ENCODE data around the gene PHACTR4. TPM values are rescaled to one million over a fixed set of nuclear protein-coding genes. Genes with fewer than 3 reads are reported as not detected.
"Not testable (repeated sequence)": the region's sequence is repeated elsewhere in the genome, so short reads cannot be mapped to it uniquely, and the experiment has no call there.

PHACTR4 gene
- total and polyA plus RNA-seq, 2 of the 4 experiments (the other 2 are of a cell fraction): 7.5 to 15.0 TPM

- TF ChIP-seq MAZ (IDR thresholded peaks at IDR 0.05; ENCODE audit: borderline replicate concordance, low read depth, low read length): no peak
- TF ChIP-seq SMC3 (IDR thresholded peaks at IDR 0.05; ENCODE audit: low read depth, low read length): no peak
- TF ChIP-seq MAFK (IDR thresholded peaks at IDR 0.05; ENCODE audit: low read depth, low read length): no peak
- no peak for TF ChIP-seq MXI1 (IDR thresholded peaks at IDR 0.05; ENCODE audit: borderline replicate concordance, low read depth, low read length)
- TF ChIP-seq CEBPB (IDR thresholded peaks at IDR 0.05; ENCODE audit: low read depth, low read length): no peak
Observed at GRCh38 chr1:28519946-28520725, 150.6 kb downstream of the PHACTR4 start (continued).

GRCh38 chr1:28520796-28521195 lies 151.3 kb downstream of the PHACTR4 start:
- H3K27me3 ChIP-seq (ENCODE audit: control insufficient read depth, insufficient read depth, low read length); in situ Hi-C loops (cut with MboI; ENCODE audit: low sequenced_read_pairs): not testable (repeated sequence)
- WGBS, 2 experiments (ENCODE audit: extremely low coverage in 2 of 2, insufficient read length in 1 of 2): 96% methylated on average over 7 of the region's 12 CpGs; no CpG with 5 or more reads in 1 of the 2 experiments

More at GRCh38 chr1:28520796-28521195, 151.3 kb downstream of the PHACTR4 start:
- H3K9ac ChIP-seq (ENCODE audit: low read depth, low read length); H3K9me1 ChIP-seq (ENCODE audit: insufficient read depth, low read length); DNase-seq; dilution Hi-C loops (cut with HindIII; ENCODE audit: low sequenced_read_pairs, unreplicated experiment); H2AK5ac ChIP-seq (ENCODE audit: low read depth, low read length); POLR2A ChIA-PET (ENCODE audit: unreplicated experiment); H4K5ac ChIP-seq (ENCODE audit: low read depth, low read length); H2AK9ac ChIP-seq (replicated peaks; ENCODE audit: low read depth, low read length, poor library complexity); H2BK20ac ChIP-seq (ENCODE audit: low read depth, low read length); H3K36me3 ChIP-seq (ENCODE audit: control insufficient read depth, insufficient read depth, low read length); H3K4me2 ChIP-seq (ENCODE audit: low read depth, low read length); H3K18ac ChIP-seq (ENCODE audit: low read depth, low read length); H3K4me3 ChIP-seq (ENCODE audit: insufficient read depth, low read depth, low read length); H3K23ac ChIP-seq (ENCODE audit: low read depth, low read length); H4K91ac ChIP-seq (ENCODE audit: insufficient read depth, low read depth, low read length); ATAC-seq (ENCODE audit: low read depth); BruUV-seq (replicated peaks); CTCF ChIA-PET; H2AFZ ChIP-seq (replicated peaks; ENCODE audit: low read length, poor library complexity); H3K56ac ChIP-seq (ENCODE audit: extremely low read depth, insufficient read depth, low read length); H2BK5ac ChIP-seq (ENCODE audit: low read depth, low read length, poor library complexity, severe bottlenecking); H3K4me1 ChIP-seq (ENCODE audit: control insufficient read depth, insufficient read depth, low read length); H3K9me3 ChIP-seq (ENCODE audit: control insufficient read depth, insufficient read depth, low read length); intact Hi-C loops (cut with micrococcal nuclease); H3K14ac ChIP-seq (replicated peaks; ENCODE audit: low read depth, low read length); H4K8ac ChIP-seq (ENCODE audit: low read depth in 2 of 2, low read length in 2 of 2); H2BK120ac ChIP-seq (ENCODE audit: low read depth, low read length); H2BK15ac ChIP-seq (ENCODE audit: low read depth, low read length); H3K4ac ChIP-seq (ENCODE audit: low read depth, low read length); H3K27ac ChIP-seq (ENCODE audit: insufficient read depth, low read length): not testable (repeated sequence)
- H4K20me1 ChIP-seq (ENCODE audit: insufficient read depth, low read length): peaks cover 35% of the 10 kb centered on the region
- H3K79me1 ChIP-seq (ENCODE audit: low read depth in 1 of 2, low read length in 2 of 2): peaks cover 26 to 68% of the 10 kb centered on the region in 2 experiments
